Neutrophil (primary cell): ENCODE data around the gene EPB41L4A.
"Not testable (repeated sequence)": the region's sequence is repeated elsewhere in the genome, so short reads cannot be mapped to it uniquely, and the experiment has no call there.

ENCODE experiments used
- H3K27ac ChIP-seq: fragments of 200-600 bp; sonication (generic); 2 replicates; pipeline ENCODE4 v1.5.1; 2016; ENCODE audit warnings: mild to moderate bottlenecking, moderate library complexity
- H3K27me3 ChIP-seq: fragments of 200-600 bp; sonication (generic); 2 replicates; pipeline ENCODE4 v1.6.0; 2016; ENCODE audit warnings: mild to moderate bottlenecking
- H3K36me3 ChIP-seq: fragments of 200-600 bp; sonication (generic); 2 replicates; pipeline ENCODE4 v1.5.1; 2017
- H3K4me1 ChIP-seq, 2 experiments: fragments of 200-600 bp in 1 of 2; sonication (generic) in 1 of 2; 1 replicate in 1 of 2; 2 replicates in 1 of 2; pipeline versions ENCODE4 v1.5.1 to v1.6.1; 2013 to 2016; ENCODE audit warnings: low read depth in 1 of 2, low read length in 1 of 2, mild to moderate bottlenecking in 1 of 2, moderate library complexity in 1 of 2; ENCODE audit not compliant: control insufficient read depth in 1 of 2, insufficient read depth in 1 of 2
- H3K4me3 ChIP-seq, 2 experiments: fragments of 200-600 bp in 1 of 2; sonication (generic) in 1 of 2; 1 replicate in 1 of 2; 2 replicates in 1 of 2; pipeline ENCODE4 v1.5.1; 2013 to 2016; ENCODE audit warnings: low read depth in 1 of 2, low read length in 1 of 2, mild to moderate bottlenecking in 1 of 2, moderate library complexity in 1 of 2
- H3K9me3 ChIP-seq: fragments of 200-600 bp; sonication (generic); 2 replicates; pipeline ENCODE4 v1.5.1; 2016
- TF ChIP-seq, protein P1 (sequence below): fragments of 200-600 bp; sonication (generic); IDR thresholded peaks from 2 replicates; pipeline ENCODE4 v1.5.1; 2016; ENCODE audit warnings: antibody characterized with exemption

The EPB41L4A gene

DNA sequence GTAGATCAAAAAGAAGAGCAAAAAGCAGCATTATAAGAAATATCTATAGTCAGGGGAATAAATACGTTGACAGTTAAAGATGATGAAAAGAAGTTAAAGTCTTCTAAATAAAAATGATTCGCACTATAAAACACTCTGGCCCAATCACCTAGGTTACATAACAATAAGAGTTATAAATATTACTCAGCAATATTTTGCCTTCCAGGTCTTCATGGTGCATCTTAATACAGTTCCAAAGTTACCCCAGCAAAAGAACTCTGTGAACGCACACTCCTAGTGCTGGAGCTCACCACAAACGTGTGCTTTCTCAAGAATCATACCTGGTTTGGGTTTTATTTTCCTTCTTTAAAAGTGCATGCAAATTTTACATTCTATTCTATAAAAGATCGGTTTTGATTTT is 44.7 kb downstream of the EPB41L4A start:
- H3K4me1 ChIP-seq, result no peaks in the 10 kb centered on the region
- TF ChIP-seq, protein P1, sequence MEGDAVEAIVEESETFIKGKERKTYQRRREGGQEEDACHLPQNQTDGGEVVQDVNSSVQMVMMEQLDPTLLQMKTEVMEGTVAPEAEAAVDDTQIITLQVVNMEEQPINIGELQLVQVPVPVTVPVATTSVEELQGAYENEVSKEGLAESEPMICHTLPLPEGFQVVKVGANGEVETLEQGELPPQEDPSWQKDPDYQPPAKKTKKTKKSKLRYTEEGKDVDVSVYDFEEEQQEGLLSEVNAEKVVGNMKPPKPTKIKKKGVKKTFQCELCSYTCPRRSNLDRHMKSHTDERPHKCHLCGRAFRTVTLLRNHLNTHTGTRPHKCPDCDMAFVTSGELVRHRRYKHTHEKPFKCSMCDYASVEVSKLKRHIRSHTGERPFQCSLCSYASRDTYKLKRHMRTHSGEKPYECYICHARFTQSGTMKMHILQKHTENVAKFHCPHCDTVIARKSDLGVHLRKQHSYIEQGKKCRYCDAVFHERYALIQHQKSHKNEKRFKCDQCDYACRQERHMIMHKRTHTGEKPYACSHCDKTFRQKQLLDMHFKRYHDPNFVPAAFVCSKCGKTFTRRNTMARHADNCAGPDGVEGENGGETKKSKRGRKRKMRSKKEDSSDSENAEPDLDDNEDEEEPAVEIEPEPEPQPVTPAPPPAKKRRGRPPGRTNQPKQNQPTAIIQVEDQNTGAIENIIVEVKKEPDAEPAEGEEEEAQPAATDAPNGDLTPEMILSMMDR, result no peak
- H3K9me3 ChIP-seq, result no peaks in the 10 kb centered on the region
- no peak overlapping the region for H3K4me3 ChIP-seq
- no peak overlapping the region for H3K27ac ChIP-seq
- no peaks in the 10 kb centered on the region for H3K27me3 ChIP-seq
- no peaks in the 10 kb centered on the region for H3K36me3 ChIP-seq

DNA sequence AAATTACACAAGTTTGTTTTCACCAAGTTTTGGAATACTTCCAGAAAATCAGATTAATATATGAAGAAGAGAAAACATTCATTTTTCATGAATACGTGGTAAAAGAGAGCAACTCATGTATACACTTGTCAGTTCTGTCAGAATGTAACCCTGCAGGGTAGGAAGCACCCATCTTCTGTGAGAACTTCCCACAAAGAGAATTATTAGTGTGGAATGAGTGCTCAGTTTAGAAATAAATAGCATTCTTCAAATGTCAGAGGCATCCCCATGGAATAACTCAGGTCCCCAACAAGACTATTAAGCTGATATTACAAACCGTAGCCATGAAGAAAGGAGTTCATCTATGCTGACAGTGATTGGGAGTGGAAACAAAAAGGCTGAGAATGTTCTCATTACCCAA is 45.2 kb downstream of the EPB41L4A start:
- no peak overlapping the region for H3K27ac ChIP-seq
- no peak overlapping the region for H3K4me3 ChIP-seq
- no peaks in the 10 kb centered on the region for H3K27me3 ChIP-seq
- no peaks in the 10 kb centered on the region for H3K4me1 ChIP-seq
- H3K36me3 ChIP-seq, result no peaks in the 10 kb centered on the region
- H3K9me3 ChIP-seq, result no peaks in the 10 kb centered on the region
- TF ChIP-seq, protein P1, result no peak

DNA sequence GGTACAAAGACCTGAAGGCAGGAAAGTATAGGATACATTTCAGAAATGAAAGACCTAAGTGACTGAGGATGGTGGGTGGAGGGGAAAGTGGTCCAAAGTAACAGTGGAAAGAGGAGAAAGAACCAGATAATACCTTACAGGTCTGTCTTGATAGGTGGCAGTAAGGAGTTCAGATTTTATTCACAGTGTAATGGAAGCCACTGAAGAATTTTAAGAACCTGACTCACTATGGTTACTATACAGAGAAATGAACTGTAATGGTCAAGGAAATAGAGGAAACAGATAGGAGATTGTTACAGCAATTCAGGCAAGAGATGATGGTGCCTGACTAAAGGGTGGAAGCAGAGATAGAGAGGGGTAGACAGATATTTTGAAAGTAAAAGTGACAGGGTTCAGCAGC is 46.5 kb downstream of the EPB41L4A start:
- TF ChIP-seq, protein P1, result no peak
- no peaks in the 10 kb centered on the region for H3K4me1 ChIP-seq
- H3K36me3 ChIP-seq, result no peaks in the 10 kb centered on the region
- no peaks in the 10 kb centered on the region for H3K9me3 ChIP-seq
- H3K4me3 ChIP-seq, result no peak overlapping the region
- H3K27me3 ChIP-seq, result no peaks in the 10 kb centered on the region
- no peak overlapping the region for H3K27ac ChIP-seq

DNA sequence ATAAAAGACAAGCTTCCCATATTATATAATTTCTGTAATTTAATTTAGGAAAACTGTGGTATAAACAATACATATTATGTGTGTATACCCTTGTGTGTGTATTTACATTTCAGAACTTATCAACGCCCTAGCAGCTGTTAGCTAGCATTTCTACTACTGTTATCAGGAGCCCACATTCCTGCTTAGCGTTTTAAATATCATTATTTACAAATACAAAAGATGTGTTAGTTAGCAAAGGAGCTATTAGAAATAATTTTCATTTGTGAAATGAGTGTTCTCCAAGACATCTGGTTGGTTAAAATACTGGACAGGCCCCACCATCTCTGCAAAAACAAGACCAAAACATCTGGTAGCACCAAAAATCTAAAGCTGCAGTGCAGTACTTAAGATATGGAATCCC is 48.0 kb downstream of the EPB41L4A start:
- H3K4me1 ChIP-seq, result no peaks in the 10 kb centered on the region
- H3K4me3 ChIP-seq, result no peak overlapping the region
- H3K27me3 ChIP-seq, result no peaks in the 10 kb centered on the region
- no peak overlapping the region for H3K27ac ChIP-seq
- TF ChIP-seq, protein P1, result no peak
- no peaks in the 10 kb centered on the region for H3K9me3 ChIP-seq
- H3K36me3 ChIP-seq, result no peaks in the 10 kb centered on the region

DNA sequence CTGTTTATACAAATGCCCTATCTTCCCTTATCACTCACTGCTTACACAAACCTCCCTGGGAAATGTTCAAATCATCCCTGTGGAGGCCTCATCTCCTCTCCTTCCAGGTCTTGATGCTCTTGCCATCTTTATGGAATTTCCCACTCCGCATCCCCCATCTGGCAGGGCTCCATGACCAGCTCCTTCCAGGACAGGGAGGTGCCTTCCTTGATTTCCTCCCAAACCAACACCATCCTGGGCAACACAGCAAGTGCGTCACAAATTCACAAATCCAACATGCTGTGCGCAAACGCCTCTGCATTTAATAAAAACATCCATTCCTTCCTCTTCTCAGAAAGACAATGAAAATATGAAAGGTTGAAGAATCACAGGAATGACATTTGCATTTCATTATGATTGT is 51.7 kb downstream of the EPB41L4A start:
- Histone ChIP-seq H3K4me3 (no peak overlapping the region), H3K27ac (no peak overlapping the region)
- TF ChIP-seq, protein P1, result no peak

DNA sequence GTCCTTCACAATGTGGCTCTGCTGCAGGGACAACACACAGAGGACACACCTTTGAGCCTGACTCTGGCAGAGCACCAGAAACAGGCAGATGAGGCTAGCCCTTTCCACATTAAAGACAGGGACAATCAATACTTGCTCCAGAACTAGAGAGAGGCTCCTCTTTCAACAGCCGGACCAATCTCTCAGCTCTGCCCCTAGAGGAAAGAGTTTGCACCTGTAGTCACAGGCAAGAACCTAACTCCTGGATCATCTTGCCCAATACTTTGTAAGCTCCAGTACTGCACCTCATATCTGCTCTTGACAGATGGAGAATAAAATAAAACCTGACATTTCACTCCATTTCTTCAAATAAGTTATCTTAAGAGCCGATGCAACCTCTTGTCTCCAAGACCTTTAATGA is 52.1 kb downstream of the EPB41L4A start:
- Histone ChIP-seq H3K27ac (no peak overlapping the region), H3K4me1 (no peaks in the 10 kb centered on the region), H3K36me3 (no peaks in the 10 kb centered on the region), H3K9me3 (no peaks in the 10 kb centered on the region), H3K4me3 (no peak overlapping the region), H3K27me3 (no peaks in the 10 kb centered on the region)
- TF ChIP-seq, protein P1, result no peak

More for the DNA sequence above, 51.7 kb downstream of the EPB41L4A start:
- no peaks in the 10 kb centered on the region for H3K27me3 ChIP-seq
- no peaks in the 10 kb centered on the region for H3K9me3 ChIP-seq
- no peaks in the 10 kb centered on the region for H3K36me3 ChIP-seq
- H3K4me1 ChIP-seq, result no peaks in the 10 kb centered on the region

DNA sequence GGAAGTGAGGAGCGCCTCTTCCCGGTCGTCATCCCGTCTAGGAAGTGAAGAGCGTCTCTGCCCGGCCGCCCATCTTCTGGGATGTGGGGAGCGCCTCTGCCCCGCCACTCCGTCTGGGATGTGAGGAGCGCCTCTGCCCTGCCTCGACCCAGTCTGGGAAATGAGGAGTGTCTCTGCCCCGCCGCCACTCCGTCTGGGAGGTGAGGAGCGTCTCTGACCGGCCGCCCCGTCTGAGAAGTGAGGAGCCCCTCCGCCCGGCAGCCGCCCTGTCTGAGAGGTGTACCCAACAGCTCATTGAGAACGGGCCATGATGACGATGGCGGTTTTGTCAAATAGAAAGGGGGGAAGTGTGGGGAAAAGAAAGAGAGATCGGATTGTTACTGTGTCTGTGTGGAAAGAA is 58.3 kb downstream of the EPB41L4A start:
- H3K9me3 ChIP-seq, H3K4me1 ChIP-seq, H3K27me3 ChIP-seq, H3K27ac ChIP-seq, H3K36me3 ChIP-seq, H3K4me3 ChIP-seq: not testable (repeated sequence)
